C4-2B (cell line): ENCODE measurements around the gene DTX1.

Source experiments
- H3K27ac ChIP-seq: fragments of 450-650 bp; 2 replicates; pipeline ENCODE4 v1.5.1; 2017
- ZFX ChIP-seq: fragments of 450-650 bp; IDR thresholded peaks from 2 replicates; pipeline ENCODE4 v1.6.1; 2017
- TF ChIP-seq, protein P1 (sequence below): fragments of 450-650 bp; conservative IDR thresholded peaks from 2 replicates; pipeline ENCODE4 v1.5.1; 2017; ENCODE audit warnings: mild to moderate bottlenecking

Gene DTX1

GRCh38 chr12:113120670-113121370 is 64.3 kb downstream of the DTX1 start:
- no peak overlapping the region for H3K27ac ChIP-seq
- TF ChIP-seq ZFX, result no peak
- TF ChIP-seq, protein P1, sequence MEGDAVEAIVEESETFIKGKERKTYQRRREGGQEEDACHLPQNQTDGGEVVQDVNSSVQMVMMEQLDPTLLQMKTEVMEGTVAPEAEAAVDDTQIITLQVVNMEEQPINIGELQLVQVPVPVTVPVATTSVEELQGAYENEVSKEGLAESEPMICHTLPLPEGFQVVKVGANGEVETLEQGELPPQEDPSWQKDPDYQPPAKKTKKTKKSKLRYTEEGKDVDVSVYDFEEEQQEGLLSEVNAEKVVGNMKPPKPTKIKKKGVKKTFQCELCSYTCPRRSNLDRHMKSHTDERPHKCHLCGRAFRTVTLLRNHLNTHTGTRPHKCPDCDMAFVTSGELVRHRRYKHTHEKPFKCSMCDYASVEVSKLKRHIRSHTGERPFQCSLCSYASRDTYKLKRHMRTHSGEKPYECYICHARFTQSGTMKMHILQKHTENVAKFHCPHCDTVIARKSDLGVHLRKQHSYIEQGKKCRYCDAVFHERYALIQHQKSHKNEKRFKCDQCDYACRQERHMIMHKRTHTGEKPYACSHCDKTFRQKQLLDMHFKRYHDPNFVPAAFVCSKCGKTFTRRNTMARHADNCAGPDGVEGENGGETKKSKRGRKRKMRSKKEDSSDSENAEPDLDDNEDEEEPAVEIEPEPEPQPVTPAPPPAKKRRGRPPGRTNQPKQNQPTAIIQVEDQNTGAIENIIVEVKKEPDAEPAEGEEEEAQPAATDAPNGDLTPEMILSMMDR, result no peak

- H3K27ac ChIP-seq, result no peak overlapping the region
Measured at GRCh38 chr12:113127791-113128199, 71.3 kb downstream of the DTX1 start.

GRCh38 chr12:113128802-113129663 is 72.5 kb downstream of the DTX1 start:
- no peak overlapping the region for H3K27ac ChIP-seq
- TF ChIP-seq, protein P1, result no peak
- TF ChIP-seq ZFX, result no peak

More at GRCh38 chr12:113127791-113128199, 71.3 kb downstream of the DTX1 start:
- TF ChIP-seq ZFX, result no peak
- TF ChIP-seq, protein P1, result no peak

DNA sequence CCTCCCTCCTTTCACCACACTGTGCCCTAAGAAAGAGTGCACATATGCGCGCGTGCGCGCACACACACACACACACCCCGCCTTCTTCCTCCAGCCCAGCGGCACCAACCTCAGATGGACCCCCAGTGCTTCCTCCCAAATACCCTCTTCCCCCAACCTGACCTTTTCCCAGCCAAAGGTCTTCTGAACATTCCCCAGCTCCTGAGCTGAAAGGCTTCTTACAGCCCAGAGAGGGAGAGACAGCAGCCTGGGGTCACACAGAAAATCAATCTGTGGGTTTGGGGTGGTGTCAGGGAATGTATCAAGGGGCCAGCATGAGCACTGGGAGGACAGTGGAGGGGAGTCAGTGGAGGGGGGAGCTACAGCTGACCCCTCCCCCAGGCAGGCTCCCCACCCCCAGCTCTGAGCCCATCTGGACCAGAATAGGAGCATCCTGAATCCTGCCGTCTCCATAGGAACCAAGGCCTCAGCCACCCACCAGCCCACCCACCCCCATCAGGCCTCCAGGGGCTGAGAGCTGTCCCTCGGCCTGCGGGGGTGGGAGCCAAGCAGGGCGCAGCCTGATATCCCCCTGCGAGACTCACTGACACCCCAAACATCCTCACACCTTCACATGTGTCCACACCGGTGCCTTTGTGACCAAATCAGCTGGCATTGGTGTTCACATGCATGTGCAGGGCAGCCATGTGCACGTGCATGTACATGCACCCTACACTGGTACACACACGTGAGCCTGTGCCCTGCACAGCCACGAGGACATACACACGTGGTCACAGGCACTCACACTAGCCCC is 73.3 kb downstream of the DTX1 start:
- no peak overlapping the region for H3K27ac ChIP-seq
- TF ChIP-seq ZFX, result no peak
- TF ChIP-seq, protein P1, result no peak

- H3K27ac ChIP-seq, result no peak overlapping the region
- no peak for TF ChIP-seq ZFX
- TF ChIP-seq, protein P1, result peak; percentile 21
Measured at GRCh38 chr12:113130457-113131135, 74.1 kb downstream of the DTX1 start.

DNA sequence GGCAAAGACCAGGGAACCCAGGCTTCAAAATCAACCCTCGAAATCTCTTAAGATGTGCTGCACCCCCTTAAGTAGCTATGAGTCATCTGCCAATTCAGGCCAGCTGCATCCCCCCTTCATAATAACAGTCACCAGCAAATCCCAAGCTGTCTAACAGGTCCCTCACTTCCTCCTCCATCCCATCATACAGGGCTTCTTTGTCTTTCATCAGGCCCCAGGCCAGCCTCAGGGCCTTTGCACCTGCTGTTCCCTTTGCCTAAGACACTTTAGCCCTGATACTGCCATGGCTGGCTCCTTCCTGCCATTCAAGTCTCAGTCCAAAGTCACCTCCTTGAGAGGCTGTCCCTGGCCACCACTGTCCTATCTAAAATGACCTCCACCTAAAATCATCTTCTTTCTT is 75.0 kb downstream of the DTX1 start:
- H3K27ac ChIP-seq, result no peak overlapping the region
- TF ChIP-seq, protein P1, result no peak
- TF ChIP-seq ZFX, result no peak
